Ishikawa (cell line): Measurements from ENCODE around the gene SLC6A13.

Source experiments
- CREB1 ChIP-seq: IDR thresholded peaks from 2 replicates; pipeline ENCODE4 v1.6.1; 2012; ENCODE audit warnings: low read depth
- EP300 ChIP-seq: IDR thresholded peaks from 2 replicates; pipeline ENCODE4 v1.6.1; 2012; ENCODE audit warnings: borderline replicate concordance
- TEAD4 ChIP-seq: IDR thresholded peaks from 2 replicates; pipeline ENCODE4 v1.6.1; 2012

- no peak for TF ChIP-seq TEAD4
- TF ChIP-seq EP300, result no peak
- no peak for TF ChIP-seq CREB1
These were observed 84.4 kb downstream of the SLC6A13 start for GRCh38 chr12:177980-178828.
